Left renal pelvis (tissue), 4 donors: ENCODE measurements around the gene DLK2. TPM values are rescaled to one million over a fixed set of nuclear protein-coding genes. Genes with fewer than 3 reads are reported as not detected.
"Not testable (repeated sequence)": the region's sequence is repeated elsewhere in the genome, so short reads cannot be mapped to it uniquely, and the experiment has no call there.

Experiments
- DNase-seq, 4 donors: peaks; one replicate each; pipeline ENCODE4 v3.0.0-alpha.2; 2013; ENCODE audit warnings: low read depth in 4 of 4, low spot score in 3 of 4
- polyA plus RNA-seq, 4 donors: library from polyadenylated mRNA; unstranded; fragments of 120-200 nt; gene quantifications; one replicate each; pipeline ENCODE4 v1.2.1, GENCODE V29; 2013; ENCODE audit not compliant: insufficient read length in 4 of 4

DLK2 gene
- polyA plus RNA-seq, 4 donors, result 1.1 to 1.8 (median 1.4) TPM

DNA sequence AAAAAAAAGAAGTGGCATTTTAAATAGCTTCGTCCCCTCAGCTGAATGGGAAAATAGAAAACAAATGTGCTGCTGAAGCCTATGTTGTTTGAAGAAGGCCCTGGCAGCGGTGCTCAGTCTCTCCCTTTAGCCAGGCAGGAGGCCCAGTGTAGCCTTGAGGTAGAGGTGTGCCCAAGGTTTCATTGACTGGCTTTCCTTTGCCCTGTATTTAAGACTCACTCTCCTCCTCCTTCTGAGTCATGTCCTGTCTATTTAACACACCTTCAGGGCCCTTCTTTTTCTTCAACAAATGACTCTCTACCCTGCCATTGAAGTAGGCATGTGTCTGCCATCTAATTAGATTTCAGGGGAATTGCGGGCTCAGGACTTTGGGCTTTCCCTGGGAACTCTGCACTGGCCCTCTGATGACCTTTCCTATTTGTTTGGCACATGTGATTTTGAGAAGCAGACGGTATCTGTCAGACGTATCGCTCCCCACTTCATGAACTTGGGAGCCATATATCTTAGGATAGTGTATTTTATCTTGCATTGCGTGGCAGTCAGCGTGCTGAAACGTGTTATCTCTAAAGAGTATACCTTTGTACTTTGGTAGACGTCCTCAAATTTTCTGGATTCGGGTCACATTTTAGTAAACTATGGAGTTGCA is 26.4 kb upstream of the DLK2 start:
- no peak for DNase-seq

DNA sequence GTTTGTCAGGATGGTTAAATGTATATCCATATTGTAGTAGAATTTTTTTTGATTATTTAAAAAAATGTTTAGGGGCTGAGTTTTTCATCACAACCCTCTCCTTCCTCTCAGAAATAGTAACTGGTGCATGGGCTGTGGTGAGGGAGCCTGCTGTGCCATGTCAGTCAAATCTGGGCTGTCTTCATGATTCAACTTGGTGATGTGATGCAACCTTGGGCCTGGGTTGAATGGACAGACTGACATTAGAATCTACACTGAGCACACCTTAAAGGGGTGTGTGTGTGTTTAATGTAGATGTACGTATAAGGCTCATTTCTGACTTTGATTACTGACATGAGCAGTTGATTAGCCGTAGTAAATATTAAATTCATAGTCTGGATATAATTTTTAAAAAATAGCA is 25.7 kb upstream of the DLK2 start:
- no peak for DNase-seq

DNA sequence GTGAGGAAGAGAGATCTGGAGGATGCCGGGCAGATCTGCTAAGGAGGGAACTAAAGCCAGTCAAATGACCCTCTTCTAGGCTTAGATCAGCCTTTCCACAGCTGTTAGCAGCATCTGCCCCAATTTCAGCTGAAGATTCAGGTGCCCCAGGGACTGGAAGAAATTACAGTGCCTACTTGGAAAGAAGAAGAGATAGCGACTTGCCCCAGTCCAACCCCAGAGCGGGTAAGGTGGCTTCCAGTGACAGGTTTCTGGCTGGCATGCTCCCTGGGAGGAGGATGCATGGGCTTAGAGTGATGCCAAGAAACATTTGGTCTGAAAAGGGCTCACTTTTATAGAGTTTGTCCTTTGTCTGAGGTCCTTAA is 22.6 kb upstream of the DLK2 start:
- DNase-seq, result no peak

DNA sequence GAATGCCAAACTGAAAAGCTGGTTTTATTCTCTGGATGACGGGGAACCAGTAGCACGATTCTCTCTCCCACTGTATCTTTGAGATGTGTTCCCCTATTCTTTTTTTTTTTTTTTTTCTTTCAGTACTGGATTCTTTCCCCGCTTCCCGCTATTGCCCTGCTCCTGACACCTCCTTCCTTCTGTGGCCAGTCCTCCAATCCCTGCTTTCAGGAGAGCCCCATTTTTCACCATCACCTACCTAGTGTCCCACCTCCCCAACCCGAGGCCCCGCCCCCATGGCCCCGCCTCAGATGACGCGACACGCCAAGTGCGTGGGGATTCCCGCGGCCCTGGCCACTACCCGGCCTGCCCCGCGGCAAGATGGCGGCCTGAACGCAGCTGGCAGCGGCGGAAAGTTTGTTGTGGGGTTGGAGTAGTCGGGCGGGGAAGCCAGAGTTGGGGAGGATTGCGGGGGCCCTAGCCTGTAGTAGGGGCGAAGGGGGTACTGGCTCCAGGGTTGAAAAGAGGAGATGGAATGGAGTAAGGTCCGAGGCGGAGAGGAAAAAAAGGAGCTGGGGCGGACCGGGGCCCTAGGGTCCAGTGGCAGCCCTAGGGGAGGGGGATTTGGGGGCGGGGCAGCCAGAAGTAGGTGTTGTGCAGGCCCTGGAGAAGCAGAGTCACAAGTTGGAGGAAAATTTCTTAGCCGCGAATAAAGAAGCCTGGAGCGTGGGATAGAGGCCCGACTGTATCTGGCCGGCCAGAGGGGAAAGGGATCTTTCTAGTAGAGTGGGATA is 22.1 kb upstream of the DLK2 start, which contains the start of gene TJAP1:
Gene TJAP1 (plus strand): TSS at position 336 of the 773 bp plus-strand sequence. CDS start 21,432 bp downstream, outside the sequence.
- peak; percentile 75 to 80 (median 78) for DNase-seq

DNA sequence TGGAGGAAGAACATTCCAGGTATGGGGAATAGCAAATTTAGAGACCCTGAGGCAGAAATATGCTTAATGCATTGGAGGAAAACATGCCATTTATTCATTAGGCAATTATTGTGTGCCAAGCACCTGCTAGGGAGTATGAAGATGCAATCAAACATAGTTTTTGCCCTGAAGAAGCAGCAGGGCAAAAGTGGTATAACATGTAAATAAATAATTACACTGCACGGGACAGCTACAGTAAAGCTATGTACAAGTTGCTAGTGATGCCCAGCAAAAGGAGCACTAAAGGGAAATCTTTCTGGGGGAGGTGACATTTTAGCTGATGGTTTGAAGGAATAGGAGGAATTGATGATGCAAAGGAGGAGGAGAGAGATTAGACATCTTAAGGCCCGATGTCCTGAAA is 21.4 kb upstream of the DLK2 start:
- no peak for DNase-seq

DNA sequence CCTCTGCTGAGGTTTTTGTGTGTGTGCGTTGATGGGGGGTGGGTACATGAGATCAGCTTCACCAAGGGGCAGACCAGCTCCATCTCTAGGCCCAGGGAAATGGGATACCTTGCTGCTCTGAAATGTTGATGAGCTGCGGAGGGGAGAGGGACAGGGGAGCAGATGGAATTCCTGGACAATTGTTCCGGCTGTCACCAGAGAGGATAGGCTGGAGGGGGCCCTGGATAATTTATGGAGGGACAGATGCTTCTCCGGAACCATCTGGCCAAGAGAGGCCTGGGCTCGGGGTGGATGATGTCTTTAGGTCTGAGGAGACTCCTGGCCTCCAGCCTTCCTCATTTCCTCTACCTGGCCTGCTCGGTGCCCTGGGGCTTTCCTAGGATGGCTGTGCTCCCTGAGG is 20.2 kb upstream of the DLK2 start:
- DNase-seq, result no peak

DNA sequence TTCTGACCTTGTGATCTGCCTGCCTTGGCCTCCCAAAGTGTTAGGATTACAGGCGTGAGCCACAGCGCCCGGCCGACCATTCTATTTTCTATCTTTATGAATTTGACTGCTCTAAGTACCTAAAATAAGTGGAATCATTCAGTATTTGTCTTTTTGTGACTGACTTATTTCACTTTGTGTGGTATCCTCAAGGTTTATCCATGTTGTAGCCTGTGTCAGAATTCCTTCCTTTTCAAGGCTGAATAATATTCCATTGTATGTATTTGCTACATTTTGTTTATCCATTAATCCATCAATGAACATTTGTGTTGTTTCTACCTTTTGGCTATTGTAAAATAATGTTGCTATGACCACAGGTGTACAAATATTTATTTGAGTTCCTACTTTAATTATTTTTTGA is 17.2 kb upstream of the DLK2 start:
- DNase-seq, result no peak

DNA sequence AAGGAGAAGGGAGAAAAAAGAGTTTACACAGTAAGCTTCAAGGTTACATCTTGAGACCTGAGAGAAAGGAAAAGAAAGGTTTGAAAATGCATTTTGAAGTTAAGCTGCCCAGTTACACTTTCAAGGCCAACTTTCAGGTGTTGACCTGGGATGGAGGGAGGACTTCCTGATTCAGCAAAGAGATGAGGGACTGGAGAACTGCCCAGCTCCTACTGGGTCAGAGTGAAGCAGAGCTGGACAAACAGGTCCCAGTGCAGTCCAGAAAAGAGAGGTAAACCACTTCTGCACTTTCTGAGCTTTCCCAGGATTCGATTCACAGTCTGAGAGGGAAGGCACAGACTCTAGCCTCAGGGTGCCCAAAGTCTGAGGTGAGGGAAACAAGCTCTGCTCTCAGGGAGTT is 16.1 kb upstream of the DLK2 start:
- no peak for DNase-seq

DNA sequence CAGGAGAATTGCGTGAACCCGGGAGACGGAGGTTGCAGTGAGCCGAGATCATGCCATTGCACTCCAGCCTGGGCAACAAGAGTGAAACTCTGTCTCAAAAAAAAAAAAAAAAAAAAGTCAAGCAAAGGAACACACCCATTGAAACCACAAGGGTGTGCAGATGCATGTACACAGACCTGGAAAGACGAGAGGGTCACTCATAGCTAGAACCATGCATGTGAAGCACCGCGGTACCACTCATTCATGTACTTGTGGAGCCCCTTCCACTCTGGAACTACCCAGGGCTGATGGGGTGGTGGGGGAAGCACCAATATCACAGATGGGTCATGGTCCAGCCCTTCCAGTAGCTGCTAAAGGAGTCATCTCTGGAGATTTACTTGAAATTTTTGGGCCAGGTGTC is 14.6 kb upstream of the DLK2 start:
- no peak for DNase-seq

DNA sequence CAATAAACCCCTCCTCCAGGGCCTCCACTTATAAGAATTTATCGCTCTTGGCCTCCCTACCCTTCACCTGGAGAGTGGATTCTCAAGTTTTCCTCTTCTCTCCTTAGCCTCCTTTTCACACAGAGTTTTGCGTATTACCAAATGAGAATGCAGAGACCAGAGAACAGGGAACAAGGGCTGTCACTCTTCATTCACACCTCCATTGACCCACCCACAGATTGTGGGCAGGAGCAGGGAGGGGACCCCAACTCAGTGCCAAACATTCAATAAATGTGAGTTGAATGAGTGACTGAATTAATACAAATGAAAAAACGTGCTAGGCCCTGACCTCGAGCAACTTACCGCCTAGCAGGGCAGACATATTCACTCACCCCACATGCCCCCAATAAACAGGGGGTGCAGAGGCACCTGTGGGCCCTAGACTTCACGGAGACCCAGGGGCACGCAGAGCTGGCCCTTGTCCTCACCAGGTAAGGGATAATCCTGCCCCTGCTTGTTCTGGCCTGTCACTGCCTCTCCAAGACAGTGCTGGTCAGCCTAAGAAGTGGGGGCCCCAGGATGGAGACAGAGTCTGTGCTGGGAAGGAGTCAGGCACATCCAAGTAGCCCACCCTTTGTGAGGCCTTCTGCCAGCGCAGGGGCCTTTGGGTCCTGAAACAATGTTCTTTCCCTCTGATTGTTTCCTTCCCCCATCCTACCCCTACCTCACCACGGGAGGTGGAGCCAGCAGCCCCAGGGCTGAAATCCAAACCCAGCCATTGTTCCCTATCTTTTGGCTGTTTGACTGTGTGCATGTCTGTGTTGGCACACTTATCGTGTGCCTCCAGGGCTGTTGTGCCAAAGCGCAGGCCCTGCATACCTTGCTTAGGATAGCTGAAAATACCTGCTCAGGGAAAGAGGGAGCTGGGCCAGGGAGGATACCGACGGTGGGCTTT is 13.7 kb upstream of the DLK2 start:
- DNase-seq, result no peak

DNA sequence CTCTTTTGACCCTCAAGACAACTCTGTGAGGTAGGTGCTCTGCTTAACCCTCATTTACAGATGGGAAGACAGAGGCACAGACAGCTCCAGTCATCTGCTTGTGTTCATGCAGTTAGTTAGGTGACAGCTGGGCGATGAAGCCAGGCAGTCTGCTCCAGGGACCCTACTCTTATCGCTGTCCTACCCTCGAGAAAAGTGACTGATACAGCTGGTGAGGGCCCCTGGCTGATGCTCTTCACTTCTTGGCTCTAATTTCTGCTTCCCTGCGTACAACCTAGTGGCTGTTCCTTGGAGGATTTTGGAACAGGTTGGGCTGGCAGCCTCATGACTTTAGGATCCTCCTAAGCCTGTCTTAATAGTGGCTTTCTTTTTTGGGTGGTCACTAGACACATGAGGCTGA is 12.9 kb upstream of the DLK2 start:
- DNase-seq, result no peak

DNA sequence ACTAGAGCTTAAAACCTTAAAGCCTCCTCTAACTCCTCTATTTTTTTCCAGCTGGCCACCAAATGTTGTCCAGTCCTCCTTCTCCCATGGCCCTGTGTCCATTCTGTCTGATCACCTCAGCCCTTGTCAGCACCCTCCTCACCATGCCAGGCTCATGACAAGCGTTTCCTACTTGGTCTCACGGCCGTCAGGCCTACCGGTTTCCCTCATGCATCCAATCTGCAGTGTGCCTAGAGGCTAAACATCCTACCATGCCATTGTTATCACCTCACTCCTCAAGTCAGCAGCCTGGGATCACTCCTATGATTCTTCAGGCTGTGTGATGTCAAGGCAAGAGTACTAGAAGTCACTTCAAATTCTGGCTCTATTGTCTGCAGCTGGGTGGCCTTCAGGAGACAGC is 12.4 kb upstream of the DLK2 start:
- no peak for DNase-seq

DNA sequence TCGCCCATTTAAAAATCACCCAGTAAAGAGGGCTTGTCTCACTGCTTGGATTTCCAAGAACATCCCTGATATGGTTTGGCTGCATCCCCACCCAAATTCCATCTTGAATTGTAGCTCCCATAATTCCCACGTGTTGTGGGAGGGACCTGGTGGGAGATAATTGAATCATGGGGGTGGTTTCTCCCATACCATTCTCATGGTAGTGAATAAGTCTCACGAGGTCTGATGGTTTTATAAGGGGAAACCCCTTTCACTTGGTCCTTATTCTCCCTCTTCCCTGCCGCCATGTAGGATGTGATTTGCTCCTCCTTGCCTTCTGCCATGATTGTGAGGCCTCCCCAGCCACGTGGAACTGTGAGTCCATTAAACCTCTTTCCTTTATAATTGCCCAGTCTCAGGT is 11.9 kb upstream of the DLK2 start:
- DNase-seq, result not testable (repeated sequence)

DNA sequence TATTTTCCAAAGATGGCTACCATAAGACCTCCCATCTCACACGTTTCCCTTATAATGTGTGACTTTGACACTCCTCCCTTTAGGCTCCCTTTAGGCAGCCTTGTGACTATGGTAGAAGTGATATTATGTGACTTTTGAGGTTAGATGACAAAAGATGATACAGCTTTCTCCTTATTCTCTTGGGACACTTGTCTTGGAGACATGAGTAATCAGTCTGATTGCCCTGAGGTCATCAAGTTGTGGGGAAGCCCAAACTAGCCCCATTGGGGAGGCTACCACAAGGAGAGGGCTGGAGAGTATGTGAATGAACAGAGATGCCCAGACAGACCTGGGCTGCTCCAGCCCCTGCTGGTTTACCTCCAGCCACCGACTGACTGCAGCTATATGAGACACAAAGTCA is 10.6 kb upstream of the DLK2 start:
- no peak for DNase-seq

DNA sequence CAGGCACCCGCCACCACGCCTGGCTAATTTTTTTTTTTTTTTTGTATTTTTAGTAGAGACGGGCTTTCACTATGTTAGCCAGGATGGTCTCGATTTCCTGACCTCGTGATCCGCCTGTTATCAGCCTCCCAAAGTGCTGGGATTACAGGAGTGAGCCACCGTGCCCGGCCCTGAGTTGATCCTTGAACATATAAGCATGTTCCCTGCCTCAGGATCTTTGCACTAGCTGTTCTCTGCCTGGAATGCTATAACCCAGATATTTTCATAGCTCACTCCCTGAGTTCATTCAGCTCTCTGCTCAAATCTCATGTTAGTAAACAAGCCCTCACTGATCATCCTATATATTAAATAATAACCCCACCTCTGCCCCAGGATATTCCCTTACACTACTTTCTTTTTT is 9.0 kb upstream of the DLK2 start:
- no peak for DNase-seq

DNA sequence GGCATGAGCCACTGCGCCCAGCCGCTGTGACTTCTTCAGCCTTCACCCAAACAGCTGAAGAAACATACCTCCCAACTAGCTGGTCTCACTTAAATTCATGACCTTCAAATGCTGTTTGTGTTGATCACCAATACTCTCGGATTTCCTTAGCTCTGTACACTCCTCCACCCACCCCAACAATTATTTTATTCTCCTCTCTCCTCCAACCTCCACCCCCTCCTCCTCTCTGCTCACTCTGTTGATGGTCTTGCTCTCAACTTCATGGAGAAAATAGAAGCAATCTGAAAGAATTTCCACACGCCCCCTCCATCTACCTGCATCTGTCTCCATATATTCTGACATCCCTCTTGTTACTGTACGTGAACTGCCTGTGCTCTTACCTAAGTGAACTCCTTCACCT is 6.6 kb upstream of the DLK2 start:
- no peak for DNase-seq

DNA sequence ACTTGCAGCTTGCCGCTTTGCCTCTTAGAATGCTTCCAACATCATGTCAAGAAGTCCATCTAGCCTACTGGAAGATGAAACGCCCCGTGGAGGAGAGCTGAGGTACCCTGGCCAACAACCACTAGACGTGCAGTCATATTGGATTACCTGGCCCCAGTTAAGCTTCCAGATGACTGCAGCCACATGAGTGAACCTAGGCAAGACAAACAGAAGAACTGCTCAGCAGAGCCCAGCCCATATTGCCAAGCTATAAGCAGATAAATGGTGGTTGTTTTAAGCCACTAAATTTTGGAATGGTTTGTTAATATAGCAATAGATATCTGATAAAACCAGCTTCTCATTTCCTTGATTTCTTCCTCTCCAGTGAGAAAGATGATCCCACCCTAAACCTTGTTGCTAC is 4.7 kb upstream of the DLK2 start:
- no peak for DNase-seq

DNA sequence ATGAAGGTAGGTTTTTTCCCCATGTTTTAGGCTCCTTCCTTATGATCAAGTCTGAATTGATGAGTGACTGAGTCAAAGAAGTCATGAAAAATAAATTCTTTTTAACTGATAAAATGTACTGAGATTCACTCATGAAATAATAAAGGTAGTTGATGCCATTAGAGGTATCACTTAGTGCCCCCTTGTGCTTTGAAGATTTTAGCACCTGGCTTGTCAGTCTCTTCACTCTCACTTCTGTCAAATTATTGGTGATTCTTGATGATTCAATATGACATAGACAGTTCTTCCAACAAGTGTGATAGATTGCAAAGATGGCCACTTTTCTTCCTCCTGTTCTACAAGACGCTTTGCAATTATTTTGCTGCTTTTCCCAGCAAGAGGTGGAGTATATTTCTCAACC is 4.2 kb upstream of the DLK2 start:
- DNase-seq, result no peak

DNA sequence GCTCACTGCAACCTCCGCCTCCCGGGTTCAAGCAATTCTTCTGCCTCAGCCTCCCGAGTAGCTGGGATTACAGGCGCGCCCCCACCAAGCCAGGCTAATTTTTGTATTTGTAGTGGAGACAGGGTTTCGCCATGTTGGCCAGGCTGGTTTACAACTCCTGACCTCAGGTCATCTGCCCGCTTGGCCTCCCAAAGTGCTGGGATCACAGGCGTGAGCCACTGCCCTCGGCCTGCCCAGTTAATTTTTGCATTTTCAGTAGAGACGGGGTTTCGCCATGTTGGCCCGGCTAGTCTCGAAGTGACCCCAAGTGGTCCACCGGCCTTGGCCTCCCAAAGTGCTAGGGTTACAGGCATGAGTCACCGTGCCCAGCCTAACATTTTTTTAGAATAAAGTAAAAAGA is 2.8 kb upstream of the DLK2 start:
- not testable (repeated sequence) for DNase-seq

DNA sequence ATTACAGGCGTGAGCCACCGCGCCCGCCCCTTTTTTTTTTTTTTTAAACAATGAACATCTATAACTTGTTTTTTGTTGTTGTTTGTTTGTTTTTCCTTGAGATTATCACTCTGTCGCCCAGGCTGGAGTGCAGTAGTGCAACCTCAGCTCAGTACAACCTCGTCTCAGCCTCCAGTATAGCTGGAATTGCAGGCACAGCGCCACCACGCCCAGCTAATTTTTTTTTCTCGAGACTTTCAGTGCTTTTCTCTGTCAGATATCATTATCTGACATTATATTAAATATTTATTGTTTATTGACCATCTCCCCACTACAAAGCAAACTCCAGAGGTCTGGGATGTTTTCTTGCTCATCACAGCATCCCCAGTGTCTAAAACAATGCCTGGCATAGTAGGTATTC is 2.3 kb upstream of the DLK2 start:
- no peak for DNase-seq
